HepG2 (cell line): Measurements from ENCODE around the gene CPSF7. TPM values are rescaled to one million over a fixed set of nuclear protein-coding genes. Genes with fewer than 3 reads are reported as not detected.

Experiments
- CBX5 ChIP-seq: sonication (generic); formaldehyde crosslinking; IDR thresholded peaks from 2 replicates; pipeline ENCODE4 v1.4.0; 2020; ENCODE audit warnings: missing genetic modification reagents, borderline replicate concordance
- FOXA1 ChIP-seq, 2 experiments: fragments of 450-650 bp in 1 of 2; sonication (generic) in 1 of 2; formaldehyde crosslinking in 1 of 2; IDR thresholded peaks; 2 replicates each; pipeline versions ENCODE4 v1.4.0 to v1.6.1; 2016 to 2020; ENCODE audit warnings: missing genetic modification reagents in 1 of 2
- MAFG ChIP-seq: sonication (generic); formaldehyde crosslinking; IDR thresholded peaks from 2 replicates; pipeline ENCODE4 v1.5.1; 2020; ENCODE audit warnings: mild to moderate bottlenecking, missing genetic modification reagents
- ZNF343 ChIP-seq: sonication (generic); formaldehyde crosslinking; IDR thresholded peaks from 2 replicates; pipeline ENCODE4 v1.4.0; 2020; ENCODE audit warnings: mild to moderate bottlenecking, missing genetic modification reagents
- polyA plus RNA-seq, 8 experiments: library from polyadenylated mRNA; depleted of rRNA in 3 of 8; stranded (reverse) in 7 of 8; unstranded in 1 of 8; fragments of >200 nt; fragmentation: Illumina TruSeq in 4 of 8; extraction: Trizol in 4 of 8; gene quantifications; 2 replicates each; pipeline versions ENCODE4 v1.2.1 to v1.2.3, GENCODE V29; 2011 to 2016; ENCODE audit warnings: low read depth in 4 of 8, missing spikeins in 1 of 8, mixed read lengths in 1 of 8; ENCODE audit not compliant: insufficient read depth in 1 of 8
- total RNA-seq, 5 experiments: library from RNA; depleted of rRNA; stranded (reverse); fragments of >200 nt; fragmentation: Illumina TruSeq; extraction: Trizol; gene quantifications; 2 replicates each; pipeline ENCODE4 v1.2.3, GENCODE V29; 2016; ENCODE audit warnings: low read depth in 1 of 5
- TF ChIP-seq, protein P1 (sequence below): sonication (generic); formaldehyde crosslinking; IDR thresholded peaks from one replicate; pipeline ENCODE4 v1.5.1; 2020; ENCODE audit warnings: mild to moderate bottlenecking, missing genetic modification reagents; ENCODE audit errors: not compliant biosample characterization
- TF ChIP-seq, protein P2 (sequence below), 2 experiments: fragments of 450-650 bp in 1 of 2; sonication (generic) in 1 of 2; formaldehyde crosslinking; IDR thresholded peaks; 2 replicates each; pipeline versions ENCODE4 v1.5.0 to v1.8.0; 2020 to 2022; ENCODE audit warnings: mild to moderate bottlenecking in 1 of 2, missing genetic modification reagents in 1 of 2

Gene CPSF7
- total and polyA plus RNA-seq, 2 of the 13 experiments (the other 11 are each of a cell fraction or from before 2014, with no cell fraction given): 34.1 to 36.8 TPM

DNA sequence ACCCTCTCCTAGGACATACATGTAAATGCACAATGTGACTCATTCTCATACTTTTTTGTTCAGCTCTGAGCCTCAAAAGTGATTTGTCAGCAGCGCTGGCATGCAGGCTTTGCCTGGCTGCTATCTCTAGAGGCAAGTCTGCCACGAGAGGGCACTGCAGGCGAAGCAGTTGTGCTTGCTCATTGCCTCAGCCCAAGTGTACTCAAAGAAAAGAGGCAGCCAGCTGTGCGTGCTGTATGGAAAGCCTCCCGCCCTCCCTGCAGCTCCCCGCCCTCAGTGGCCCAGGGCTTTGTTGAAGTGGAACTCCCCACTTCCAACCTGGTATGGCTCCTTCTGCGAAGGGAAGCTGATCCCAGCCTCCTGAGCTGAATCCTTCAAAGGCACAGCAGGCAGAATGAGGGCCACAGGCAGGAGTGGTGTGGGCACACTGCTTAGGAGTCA is 16.5 kb upstream of the CPSF7 start (continued):
- TF ChIP-seq, protein P1, sequence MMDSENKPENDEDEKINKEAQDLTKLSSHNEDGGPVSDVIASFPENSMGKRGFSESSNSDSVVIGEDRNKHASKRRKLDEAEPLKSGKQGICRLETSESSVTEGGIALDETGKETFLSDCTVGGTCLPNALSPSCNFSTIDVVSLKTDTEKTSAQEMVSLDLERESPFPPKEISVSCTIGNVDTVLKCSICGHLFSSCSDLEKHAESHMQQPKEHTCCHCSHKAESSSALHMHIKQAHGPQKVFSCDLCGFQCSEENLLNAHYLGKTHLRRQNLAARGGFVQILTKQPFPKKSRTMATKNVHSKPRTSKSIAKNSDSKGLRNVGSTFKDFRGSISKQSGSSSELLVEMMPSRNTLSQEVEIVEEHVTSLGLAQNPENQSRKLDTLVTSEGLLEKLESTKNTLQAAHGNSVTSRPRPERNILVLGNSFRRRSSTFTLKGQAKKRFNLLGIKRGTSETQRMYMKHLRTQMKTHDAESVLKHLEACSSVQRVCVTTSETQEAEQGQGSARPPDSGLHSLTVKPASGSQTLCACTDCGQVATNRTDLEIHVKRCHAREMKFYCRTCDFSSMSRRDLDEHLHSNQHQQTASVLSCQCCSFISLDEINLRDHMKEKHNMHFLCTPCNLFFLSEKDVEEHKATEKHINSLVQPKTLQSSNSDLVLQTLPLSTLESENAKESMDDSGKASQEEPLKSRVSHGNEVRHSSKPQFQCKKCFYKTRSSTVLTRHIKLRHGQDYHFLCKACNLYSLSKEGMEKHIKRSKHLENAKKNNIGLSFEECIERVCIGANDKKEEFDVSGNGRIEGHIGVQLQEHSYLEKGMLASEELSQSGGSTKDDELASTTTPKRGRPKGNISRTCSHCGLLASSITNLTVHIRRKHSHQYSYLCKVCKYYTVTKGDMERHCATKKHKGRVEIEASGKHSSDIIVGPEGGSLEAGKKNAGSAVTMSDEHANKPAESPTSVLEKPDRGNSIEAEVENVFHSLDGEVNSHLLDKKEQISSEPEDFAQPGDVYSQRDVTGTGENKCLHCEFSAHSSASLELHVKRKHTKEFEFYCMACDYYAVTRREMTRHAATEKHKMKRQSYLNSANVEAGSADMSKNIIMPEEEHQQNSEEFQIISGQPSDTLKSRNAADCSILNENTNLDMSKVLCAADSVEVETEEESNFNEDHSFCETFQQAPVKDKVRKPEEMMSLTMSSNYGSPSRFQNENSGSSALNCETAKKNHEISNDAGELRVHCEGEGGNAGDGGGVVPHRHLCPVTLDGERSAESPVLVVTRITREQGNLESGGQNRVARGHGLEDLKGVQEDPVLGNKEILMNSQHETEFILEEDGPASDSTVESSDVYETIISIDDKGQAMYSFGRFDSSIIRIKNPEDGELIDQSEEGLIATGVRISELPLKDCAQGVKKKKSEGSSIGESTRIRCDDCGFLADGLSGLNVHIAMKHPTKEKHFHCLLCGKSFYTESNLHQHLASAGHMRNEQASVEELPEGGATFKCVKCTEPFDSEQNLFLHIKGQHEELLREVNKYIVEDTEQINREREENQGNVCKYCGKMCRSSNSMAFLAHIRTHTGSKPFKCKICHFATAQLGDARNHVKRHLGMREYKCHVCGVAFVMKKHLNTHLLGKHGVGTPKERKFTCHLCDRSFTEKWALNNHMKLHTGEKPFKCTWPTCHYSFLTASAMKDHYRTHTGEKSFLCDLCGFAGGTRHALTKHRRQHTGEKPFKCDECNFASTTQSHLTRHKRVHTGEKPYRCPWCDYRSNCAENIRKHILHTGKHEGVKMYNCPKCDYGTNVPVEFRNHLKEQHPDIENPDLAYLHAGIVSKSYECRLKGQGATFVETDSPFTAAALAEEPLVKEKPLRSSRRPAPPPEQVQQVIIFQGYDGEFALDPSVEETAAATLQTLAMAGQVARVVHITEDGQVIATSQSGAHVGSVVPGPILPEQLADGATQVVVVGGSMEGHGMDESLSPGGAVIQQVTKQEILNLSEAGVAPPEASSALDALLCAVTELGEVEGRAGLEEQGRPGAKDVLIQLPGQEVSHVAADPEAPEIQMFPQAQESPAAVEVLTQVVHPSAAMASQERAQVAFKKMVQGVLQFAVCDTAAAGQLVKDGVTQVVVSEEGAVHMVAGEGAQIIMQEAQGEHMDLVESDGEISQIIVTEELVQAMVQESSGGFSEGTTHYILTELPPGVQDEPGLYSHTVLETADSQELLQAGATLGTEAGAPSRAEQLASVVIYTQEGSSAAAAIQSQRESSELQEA: no peak
- TF ChIP-seq FOXA1 (IDR thresholded peaks at IDR 0.05) (no peak), FOXA1 (CRISPR knock-in tag; IDR thresholded peaks at IDR 0.05) (peak; percentile 79), MAFG (CRISPR knock-in tag) (no peak), CBX5 (peak; percentile 62; the same call in 1 of the 2 replicates), ZNF343 (no peak)
- TF ChIP-seq, protein P2, sequence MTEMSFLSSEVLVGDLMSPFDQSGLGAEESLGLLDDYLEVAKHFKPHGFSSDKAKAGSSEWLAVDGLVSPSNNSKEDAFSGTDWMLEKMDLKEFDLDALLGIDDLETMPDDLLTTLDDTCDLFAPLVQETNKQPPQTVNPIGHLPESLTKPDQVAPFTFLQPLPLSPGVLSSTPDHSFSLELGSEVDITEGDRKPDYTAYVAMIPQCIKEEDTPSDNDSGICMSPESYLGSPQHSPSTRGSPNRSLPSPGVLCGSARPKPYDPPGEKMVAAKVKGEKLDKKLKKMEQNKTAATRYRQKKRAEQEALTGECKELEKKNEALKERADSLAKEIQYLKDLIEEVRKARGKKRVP (CRISPR knock-in tag; IDR thresholded peaks at IDR 0.05): 0 out of 4 replicates have a peak, but pooled peaks of 1 of the 2 experiments have one; percentile 46
